GM19240 (cell line): ENCODE results near the gene SGCE.
"Not testable (repeated sequence)": the region's sequence is repeated elsewhere in the genome, so short reads cannot be mapped to it uniquely, and the experiment has no call there.

ENCODE experiments used
- DNase-seq: peaks from one replicate; pipeline ENCODE4 v3.0.0; 2011; ENCODE audit warnings: low spot score; ENCODE audit not compliant: insufficient read length

SGCE gene

DNA sequence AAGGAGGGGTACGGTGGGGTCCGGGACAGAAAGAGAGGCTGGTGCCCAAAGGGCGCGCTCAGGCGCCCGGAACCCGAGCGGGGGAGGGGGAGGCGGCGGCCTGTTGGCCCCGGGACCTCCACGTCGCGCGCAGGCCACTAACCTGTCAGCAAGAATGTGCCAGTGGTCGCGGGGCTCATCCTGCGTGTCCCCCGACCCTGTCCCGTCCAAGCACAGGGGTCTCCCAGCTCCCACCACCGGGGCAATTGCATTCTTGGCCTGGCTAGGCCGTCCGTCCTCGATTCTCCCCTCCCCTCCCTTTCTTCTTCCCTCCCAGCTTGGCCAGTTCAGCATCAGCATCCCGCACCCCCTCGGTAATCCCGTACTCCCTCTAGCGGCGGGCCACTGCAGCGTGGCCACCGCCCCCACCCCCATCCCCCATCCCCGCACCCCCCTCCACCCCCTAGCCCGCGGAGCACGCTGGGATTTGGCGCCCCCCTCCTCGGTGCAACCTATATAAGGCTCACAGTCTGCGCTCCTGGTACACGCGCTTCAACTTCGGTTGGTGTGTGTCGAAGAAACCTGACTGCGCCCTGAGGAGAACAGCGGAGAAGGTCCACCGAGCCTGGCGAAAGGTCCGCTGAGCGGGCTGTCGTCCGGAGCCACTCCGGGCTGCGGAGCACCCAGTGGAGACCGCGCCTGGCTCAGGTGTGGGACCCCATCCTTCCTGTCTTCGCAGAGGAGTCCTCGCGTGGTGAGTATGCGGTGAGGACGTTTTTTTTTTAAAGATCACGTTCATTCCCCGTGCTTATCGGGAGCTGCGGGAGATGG is at the start of gene SGCE:
Gene SGCE, minus strand, starts transcription at position 286 of the 810 bp plus-strand sequence. Its CDS starts 35 bp downstream, at position 251.
- no peak for DNase-seq

GRCh38 chr7:94705155-94706021 is 49.5 kb upstream of the SGCE start:
- not testable (repeated sequence) for DNase-seq

GRCh38 chr7:94701555-94701973 is 45.6 kb upstream of the SGCE start:
- no peak for DNase-seq

DNA sequence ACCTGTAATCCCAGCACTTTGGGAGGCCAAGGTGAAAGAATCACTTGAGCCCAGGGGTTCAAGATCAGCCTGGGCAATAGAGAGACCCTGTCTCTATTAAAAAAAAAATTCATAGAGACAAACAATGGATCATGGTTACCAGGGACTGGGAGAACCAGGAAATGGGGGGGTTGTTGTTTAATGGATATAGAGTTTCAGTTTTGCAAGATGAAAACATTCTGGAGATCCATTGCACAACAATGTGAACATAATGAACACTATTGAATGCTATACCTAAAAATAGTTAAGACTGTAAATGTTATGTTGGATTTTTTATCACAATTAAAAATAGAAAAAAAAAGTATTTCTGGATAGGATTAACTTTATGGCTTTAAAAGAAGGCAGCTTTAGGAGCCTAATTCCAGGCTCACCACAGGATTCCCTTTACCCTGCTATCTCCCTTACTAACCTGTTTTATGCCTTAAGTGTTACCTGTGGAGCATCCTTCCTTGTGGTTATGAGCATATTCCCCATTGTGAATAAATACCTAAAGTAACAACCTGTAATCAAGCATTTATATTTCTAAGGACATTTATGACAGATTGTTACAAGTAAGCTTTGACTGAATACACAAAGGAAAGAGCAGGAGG is 45.1 kb upstream of the SGCE start:
- no peak for DNase-seq

DNA sequence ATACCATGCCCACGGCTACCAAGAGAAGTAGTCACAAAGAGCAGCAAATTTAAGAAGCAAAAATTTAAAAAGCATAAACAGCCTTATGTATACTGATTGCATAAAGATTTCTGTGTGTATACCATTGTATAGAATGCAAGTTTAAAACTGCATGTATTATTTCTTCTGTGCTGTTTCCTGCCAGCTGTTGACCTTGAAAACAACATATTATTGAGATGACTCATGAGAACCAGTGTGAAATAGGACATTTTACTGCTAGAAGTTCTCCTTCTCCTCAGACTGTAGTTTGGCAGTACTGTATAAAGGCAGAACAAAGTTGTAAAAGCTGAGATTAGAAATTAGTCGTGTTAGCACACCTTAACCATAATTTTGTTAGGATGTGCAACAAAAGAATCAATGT is 42.3 kb upstream of the SGCE start:
- no peak for DNase-seq

- DNase-seq: no peak
Measured at GRCh38 chr7:94697035-94697974, 41.4 kb upstream of the SGCE start.

DNA sequence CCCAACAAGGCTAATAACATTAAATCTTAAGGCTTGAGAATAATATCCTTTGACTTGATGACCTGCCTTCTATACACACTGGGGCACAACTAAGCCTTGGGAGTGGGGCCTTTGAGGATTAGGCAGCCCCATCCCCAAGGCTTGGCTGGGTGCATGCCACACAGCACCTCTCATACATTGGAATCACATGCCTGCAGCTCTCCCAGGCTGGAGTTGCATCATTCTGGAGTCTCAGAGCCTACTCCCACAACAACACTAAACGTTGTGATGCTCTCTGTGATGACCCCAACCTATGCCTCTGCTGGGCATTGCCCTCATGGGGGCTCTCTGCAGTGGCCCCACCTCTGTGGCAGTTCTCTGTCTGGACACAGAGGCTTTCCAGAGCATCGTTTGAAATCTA is 31.9 kb upstream of the SGCE start:
- no peak for DNase-seq

- DNase-seq: no peak
Measured at GRCh38 chr7:94687076-94687475, 31.1 kb upstream of the SGCE start.

- DNase-seq: no peak
Measured at GRCh38 chr7:94683066-94683465, 27.1 kb upstream of the SGCE start.

GRCh38 chr7:94679358-94679757 is 23.4 kb upstream of the SGCE start:
- DNase-seq: no peak

GRCh38 chr7:94676431-94676830 is 20.5 kb upstream of the SGCE start:
- DNase-seq: no peak

- DNase-seq: no peak
Measured at GRCh38 chr7:94675356-94675755, 19.4 kb upstream of the SGCE start.

DNA sequence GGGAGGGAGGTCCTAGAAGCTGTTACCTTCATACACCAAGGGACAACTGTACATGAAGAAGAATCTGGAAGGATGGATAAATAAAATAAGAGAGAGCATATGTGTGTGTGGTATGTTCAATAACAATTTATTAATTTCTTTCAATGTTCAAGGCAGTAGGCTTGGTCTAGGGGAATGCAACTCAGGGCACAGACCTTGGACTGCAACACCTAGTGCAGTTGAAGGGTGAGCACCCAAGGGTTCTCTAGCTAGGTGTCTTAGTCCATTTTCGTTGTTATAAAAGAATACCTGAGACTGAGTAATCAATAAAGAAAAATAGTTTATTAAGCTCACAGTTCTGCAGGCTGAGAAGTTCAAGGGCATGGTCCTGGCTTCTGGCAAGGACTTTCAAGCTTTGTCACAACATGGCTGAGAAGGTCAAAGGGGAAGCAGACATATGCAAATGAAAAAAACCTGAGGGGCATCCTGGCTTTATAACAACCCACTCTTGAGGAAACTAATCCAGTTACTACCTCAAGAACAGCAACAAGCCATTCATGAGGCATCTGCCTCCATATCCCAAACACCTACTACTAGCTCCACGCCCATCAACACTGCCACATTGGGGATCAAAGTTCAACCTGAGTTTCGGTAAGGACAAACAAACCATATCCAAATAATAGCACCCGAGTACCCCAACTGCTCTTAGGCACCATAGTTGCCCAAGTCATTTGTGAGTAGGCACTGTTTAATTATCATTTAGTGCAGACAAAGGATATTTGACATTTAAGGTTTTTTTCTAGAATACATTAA is 15.7 kb upstream of the SGCE start:
- no peak for DNase-seq

DNA sequence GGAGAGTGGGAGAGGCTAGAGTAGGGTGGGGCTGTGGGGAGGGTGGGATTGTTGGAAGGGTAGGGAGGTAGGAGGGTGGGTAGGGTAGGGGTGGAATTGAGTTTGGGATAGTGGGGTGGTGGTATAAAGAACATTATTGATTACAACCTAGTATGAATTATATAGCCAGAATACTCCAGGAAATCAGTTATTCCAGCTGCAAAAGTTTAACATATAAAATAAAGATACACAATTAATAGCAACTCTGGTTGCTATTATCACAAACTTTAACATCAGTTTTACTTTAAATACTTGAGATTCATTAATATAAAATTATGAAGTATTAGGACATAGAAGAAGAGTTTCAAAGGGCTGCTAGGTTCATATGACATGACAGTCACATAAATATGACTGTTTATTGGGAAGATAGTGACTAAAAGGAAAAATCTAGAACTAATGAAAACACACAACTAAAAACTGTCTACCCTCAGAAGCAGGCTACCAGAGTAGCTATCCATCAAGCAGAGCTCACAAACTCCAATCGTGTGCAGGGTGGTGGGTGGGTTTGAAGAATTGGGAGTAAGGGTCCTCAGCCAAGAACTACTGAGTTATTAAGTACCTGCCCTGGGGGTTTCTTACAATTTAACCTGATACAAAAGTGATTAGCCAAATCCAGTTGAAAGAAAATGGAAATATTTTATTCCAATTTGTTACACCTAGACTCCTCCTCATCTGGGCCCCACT is 14.0 kb upstream of the SGCE start:
- no peak for DNase-seq

GRCh38 chr7:94666879-94667587 is 11.1 kb upstream of the SGCE start:
- no peak for DNase-seq

GRCh38 chr7:94665426-94665825 is 9.5 kb upstream of the SGCE start:
- no peak for DNase-seq

DNA sequence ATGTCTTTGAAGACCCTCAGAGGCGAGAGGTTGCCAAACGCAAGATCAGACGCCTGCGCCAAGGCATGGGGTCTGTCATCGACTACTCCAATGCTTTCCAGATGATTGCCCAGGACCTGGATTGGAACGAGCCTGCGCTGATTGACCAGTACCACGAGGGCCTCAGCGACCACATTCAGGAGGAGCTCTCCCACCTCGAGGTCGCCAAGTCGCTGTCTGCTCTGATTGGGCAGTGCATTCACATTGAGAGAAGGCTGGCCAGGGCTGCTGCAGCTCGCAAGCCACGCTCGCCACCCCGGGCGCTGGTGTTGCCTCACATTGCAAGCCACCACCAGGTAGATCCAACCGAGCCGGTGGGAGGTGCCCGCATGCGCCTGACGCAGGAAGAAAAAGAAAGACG is 8.1 kb upstream of the SGCE start:
- DNase-seq: no peak

GRCh38 chr7:94662548-94662947 is 6.6 kb upstream of the SGCE start:
- no peak for DNase-seq

DNA sequence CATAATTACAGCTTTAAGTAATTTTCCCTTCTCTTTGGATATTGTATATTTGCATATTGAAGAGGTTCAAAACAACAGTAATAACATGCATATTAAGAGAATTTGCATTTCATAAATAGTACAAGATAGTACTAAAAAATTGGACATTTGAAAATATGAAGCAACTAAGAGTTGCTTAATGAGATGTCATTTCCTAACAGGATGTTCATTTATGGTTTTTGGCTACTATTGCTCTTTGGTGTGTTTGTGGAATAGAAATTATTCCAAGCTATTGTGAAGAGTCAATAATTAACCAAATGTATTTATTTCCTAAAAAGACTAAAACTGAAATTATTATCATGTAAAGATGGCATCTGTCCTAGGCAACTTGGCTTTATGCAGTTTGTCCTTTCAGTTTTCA is 4.1 kb upstream of the SGCE start:
- no peak for DNase-seq
